Spleen (tissue), 11 donors: ENCODE results near the gene AXIN1. TPM values are rescaled to one million over a fixed set of nuclear protein-coding genes. Genes with fewer than 3 reads are reported as not detected.

Experiments used
- DNase-seq: peaks from one replicate; pipeline ENCODE4 v3.0.0-alpha.2; 2020
- H3K27ac ChIP-seq, 8 donors: fragments of 200-600 bp; sonication (generic) in 7 of 8; 1 replicate in 4 of 8; 2 replicates in 4 of 8; pipeline versions ENCODE4 v1.5.0 to v1.8.0; 2016 to 2021; ENCODE audit warnings: inconsistent platforms in 4 of 8, mild to moderate bottlenecking in 4 of 8, moderate library complexity in 1 of 8
- H3K27me3 ChIP-seq, 7 donors: fragments of 200-600 bp; sonication (generic) in 6 of 7; replicated peaks in 1 of 7; 1 replicate in 4 of 7; 2 replicates in 3 of 7; pipeline versions ENCODE4 v1.5.0 to v1.8.0; 2016 to 2021; ENCODE audit warnings: inconsistent platforms in 3 of 7, mild to moderate bottlenecking in 1 of 7
- H3K36me3 ChIP-seq, 6 donors: fragments of 200-600 bp; sonication (generic) in 5 of 6; 1 replicate in 4 of 6; 2 replicates in 2 of 6; pipeline versions ENCODE4 v1.5.0 to v1.8.0; 2016 to 2021; ENCODE audit warnings: inconsistent platforms in 2 of 6
- H3K4me1 ChIP-seq, 6 donors: fragments of 200-600 bp; sonication (generic) in 5 of 6; 1 replicate in 3 of 6; 2 replicates in 3 of 6; pipeline versions ENCODE4 v1.5.0 to v1.8.0; 2016 to 2021; ENCODE audit warnings: inconsistent platforms in 3 of 6
- H3K4me3 ChIP-seq, 8 donors: fragments of 200-600 bp; sonication (generic) in 7 of 8; 1 replicate in 4 of 8; 2 replicates in 4 of 8; pipeline versions ENCODE4 v1.5.0 to v1.8.0; 2016 to 2021; ENCODE audit warnings: inconsistent platforms in 4 of 8, mild to moderate bottlenecking in 4 of 8, moderate library complexity in 2 of 8
- H3K9me3 ChIP-seq, 8 donors: fragments of 200-600 bp; sonication (generic) in 7 of 8; 1 replicate in 4 of 8; 2 replicates in 4 of 8; pipeline versions ENCODE4 v1.5.0 to v1.8.0; 2016 to 2021; ENCODE audit warnings: inconsistent platforms in 4 of 8
- CTCF ChIP-seq, 11 experiments: fragments of 200-600 bp in 7 of 11; fragments of 450-650 bp in 4 of 11; sonication (generic) in 4 of 11; IDR thresholded peaks in 8 of 11; conservative IDR thresholded peaks in 3 of 11; 1 replicate in 7 of 11; 2 replicates in 4 of 11; pipeline versions ENCODE4 v1.4.0 to v1.8.0; 2016 to 2021; ENCODE audit warnings: antibody characterized with exemption in 11 of 11, inconsistent platforms in 4 of 11, mild to moderate bottlenecking in 1 of 11
- POLR2A ChIP-seq, 3 donors: fragments of 450-650 bp; IDR thresholded peaks; one replicate each; pipeline ENCODE4 v1.5.1; 2017; ENCODE audit warnings: antibody characterized with exemption in 3 of 3, mild to moderate bottlenecking in 1 of 3
- POLR2AphosphoS5 ChIP-seq, 3 donors: sonication (generic); formaldehyde crosslinking; IDR thresholded peaks; one replicate each; pipeline ENCODE4 v1.5.1; 2017; ENCODE audit warnings: antibody characterized with exemption in 3 of 3
- WGBS, 5 donors: extraction: QIAGEN DNeasy Blood & Tissue Kit in 3 of 5; methylation state at CpG; one replicate each; pipeline versions ENCODE4 v1.1.5 to v1.1.7; 2013 to 2018; 5-methylcytosine and 5-hydroxymethylcytosine counted together
- intact Hi-C: fragments of 100-400 bp; cut with DNase I; formaldehyde crosslinking; loops from one replicate; pipeline ENCODE4 v1.15.0; 2023; ENCODE audit warnings: low total_unique reads
- polyA plus RNA-seq, 3 donors: library from polyadenylated mRNA; stranded (reverse); fragments of 200-250 nt; gene quantifications; one replicate each; pipeline ENCODE4 v1.2.1, GENCODE V29; 2013
- total RNA-seq, 7 donors: library from RNA; depleted of rRNA in 3 of 7; stranded (reverse); fragments of >200 nt in 3 of 7; fragmentation: NEBNext Ultra II Directional in 4 of 7; extraction: Animal tissue kit (Norgen Biotek cat#: 25700) in 4 of 7; gene quantifications; one replicate each; pipeline versions ENCODE4 v1.1.0 to v1.2.1, GENCODE V29; 2016 to 2021
- donor health status: healthy with polysubstance abuse.
- donor health status: DM: no; HTN: no; CAD: no; lungs with moderate emphysema.
- donor health status: DM: no; HTN: no; CAD: no.
- donor health status: Bipolar disorder and iron deficiency.
- donor health status: healthy.
- donor health status: DM: no; HTN: no; CAD: no.
- donor health status: DM: yes; HTN: yes; CAD: no.

Gene AXIN1
- total and polyA plus RNA-seq, 10 donors: 12.9 to 27.3 (median 23.9) TPM

DNA sequence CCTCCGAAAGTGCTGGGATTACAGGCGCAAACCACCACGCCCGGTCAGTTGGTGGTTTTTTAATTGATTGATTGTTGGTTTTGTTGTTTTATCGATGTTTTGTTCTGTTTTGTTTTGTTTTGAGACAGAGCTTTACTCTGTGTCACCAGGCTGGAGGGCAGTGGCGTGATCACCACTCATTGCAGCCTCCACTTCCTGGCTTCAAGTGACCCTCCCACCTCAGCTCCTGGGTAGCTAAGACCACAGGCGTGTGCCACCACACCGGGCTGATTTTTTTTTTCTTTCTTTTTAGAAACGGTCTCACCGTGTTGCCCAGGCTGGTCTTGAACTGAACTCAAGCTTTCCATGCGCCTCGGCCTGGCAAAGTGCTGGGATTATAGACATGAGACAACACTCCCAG, 105.5 kb downstream of the AXIN1 start:
- H3K9me3 ChIP-seq: no peaks in the 10 kb centered on the region
- peaks cover 0 to 33% (median 4%) of the 10 kb centered on the region in 6 donors for H3K36me3 ChIP-seq
- intact Hi-C loops: no loop called here
- peaks cover under 1 to 24% (median 5%) of the 10 kb centered on the region in 6 donors for H3K4me1 ChIP-seq
- TF ChIP-seq CTCF (IDR thresholded peaks at IDR 0.05 in 8 of 11, conservative IDR thresholded peaks at IDR 0.05 in 3 of 11) (no peak), POLR2A (IDR thresholded peaks at IDR 0.05) (no peak), POLR2AphosphoS5 (IDR thresholded peaks at IDR 0.05) (no peak)
- 88 to 94% (median 93%) methylated on average over 12 of the region's 12 CpGs for WGBS, 5 donors
- no peak overlapping the region for H3K4me3 ChIP-seq
- DNase-seq: no peak
- no peak overlapping the region for H3K27ac ChIP-seq
- H3K27me3 ChIP-seq: no peaks in the 10 kb centered on the region

GRCh38 chr16:245105-245504, 107.4 kb downstream of the AXIN1 start:
- no peaks in the 10 kb centered on the region for H3K27me3 ChIP-seq
- H3K4me3 ChIP-seq: no peak overlapping the region
- TF ChIP-seq CTCF (IDR thresholded peaks at IDR 0.05 in 8 of 11, conservative IDR thresholded peaks at IDR 0.05 in 3 of 11) (no peak), POLR2AphosphoS5 (IDR thresholded peaks at IDR 0.05) (no peak), POLR2A (IDR thresholded peaks at IDR 0.05) (no peak)
- WGBS, 5 donors: 79 to 91% (median 85%) methylated on average over 9 of the region's 9 CpGs
- peaks cover 0 to 20% (median 1%) of the 10 kb centered on the region in 6 donors for H3K36me3 ChIP-seq
- no peaks in the 10 kb centered on the region for H3K9me3 ChIP-seq
- intact Hi-C loops: no loop called here
- H3K4me1 ChIP-seq: peaks cover 0 to 38% (median 13%) of the 10 kb centered on the region in 6 donors
- H3K27ac ChIP-seq: no peak overlapping the region
- no peak for DNase-seq

- peaks cover 0 to 8% (median 0%) of the 10 kb centered on the region in 6 donors for H3K36me3 ChIP-seq
- 80 to 88% (median 86%) methylated on average over 4 of the region's 4 CpGs for WGBS, 5 donors
- peak; percentile 1 for DNase-seq
- peaks cover 0 to 49% (median 13%) of the 10 kb centered on the region in 6 donors for H3K4me1 ChIP-seq
- H3K4me3 ChIP-seq: no peak overlapping the region
- intact Hi-C loops: no loop called here
- H3K9me3 ChIP-seq: no peaks in the 10 kb centered on the region
- TF ChIP-seq CTCF (IDR thresholded peaks at IDR 0.05 in 8 of 11, conservative IDR thresholded peaks at IDR 0.05 in 3 of 11) (no peak), POLR2A (IDR thresholded peaks at IDR 0.05) (no peak), POLR2AphosphoS5 (IDR thresholded peaks at IDR 0.05) (no peak)
- H3K27me3 ChIP-seq: no peaks in the 10 kb centered on the region
- H3K27ac ChIP-seq: no peak overlapping the region
Measured at GRCh38 chr16:243348-243747, 109.2 kb downstream of the AXIN1 start.

DNA sequence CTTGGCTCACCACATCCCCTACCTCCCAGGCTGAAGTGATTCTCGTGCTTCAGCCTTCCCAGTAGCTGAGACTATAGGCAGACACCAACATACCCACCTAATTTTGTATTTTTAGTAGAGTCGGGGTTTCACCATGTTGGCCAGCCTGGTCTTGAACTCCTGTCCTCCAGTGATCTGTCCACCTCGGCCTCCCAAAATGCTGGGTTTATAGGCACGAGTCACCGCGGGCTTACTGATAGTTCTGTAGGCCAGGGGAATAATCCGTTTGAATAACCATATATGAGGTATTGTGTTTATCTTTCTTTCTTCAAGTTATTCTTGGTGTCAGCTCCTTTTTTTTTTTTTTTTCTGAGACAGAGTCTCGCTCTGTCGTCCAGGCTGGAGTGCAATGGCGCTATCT, 110.2 kb downstream of the AXIN1 start:
- Histone ChIP-seq H3K4me1 (peaks cover 0 to 49% (median 13%) of the 10 kb centered on the region in 6 donors), H3K9me3 (no peaks in the 10 kb centered on the region), H3K4me3 (no peak overlapping the region), H3K36me3 (peaks cover 0 to 4% (median 0%) of the 10 kb centered on the region in 6 donors), H3K27ac (peak overlapping the region in 2 of 8 donors; percentile 21 to 30), H3K27me3 (no peaks in the 10 kb centered on the region)
- peak; percentile 39 for DNase-seq
- intact Hi-C loops: no loop called here
- WGBS, 5 donors: 88 to 93% (median 92%) methylated on average over 10 of the region's 10 CpGs
- TF ChIP-seq POLR2A (IDR thresholded peaks at IDR 0.05) (no peak), POLR2AphosphoS5 (IDR thresholded peaks at IDR 0.05) (no peak)
